BE2C (cell line): ENCODE data around the gene POU2AF1. TPM values are rescaled to one million over a fixed set of nuclear protein-coding genes. Genes with fewer than 3 reads are reported as not detected.

Experiments used
- DNase-seq: peaks from one replicate; pipeline ENCODE4 v3.0.0-alpha.2; 2020
- H3K27me3 ChIP-seq: fragments of 250-450 bp; sonication (Bioruptor Pico); 2 replicates; pipeline ENCODE4 v1.5.1; 2020; ENCODE audit warnings: mild to moderate bottlenecking
- H3K36me3 ChIP-seq: fragments of 250-450 bp; sonication (Bioruptor Pico); 2 replicates; pipeline ENCODE4 v1.5.1; 2020; ENCODE audit warnings: mild to moderate bottlenecking
- H3K4me1 ChIP-seq: fragments of 250-450 bp; sonication (Bioruptor Pico); 2 replicates; pipeline ENCODE4 v1.5.1; 2020
- H3K4me3 ChIP-seq: 2 replicates; pipeline ENCODE4 v1.5.1; 2011; ENCODE audit warnings: low read depth, low read length
- H3K9me3 ChIP-seq: fragments of 250-450 bp; sonication (Bioruptor Pico); 2 replicates; pipeline ENCODE4 v1.5.1; 2020
- CTCF ChIP-seq: IDR thresholded peaks from 2 replicates; pipeline ENCODE4 v1.5.1; 2012; ENCODE audit warnings: mild to moderate bottlenecking, low read depth, low read length
- polyA plus RNA-seq: library from polyadenylated mRNA; unstranded; fragments of >200 nt; gene quantifications from one replicate; pipeline ENCODE4 v1.2.1, GENCODE V29; 2012; ENCODE audit warnings: low read depth, missing spikeins; ENCODE audit not compliant: insufficient read length, insufficient read depth

Gene POU2AF1
- polyA plus RNA-seq = not detected

GRCh38 chr11:111378861-111379601 lies at the start of gene POU2AF1:
POU2AF1 (minus strand) TSS chr11:111379275; CDS start chr11:111379177, 98 bp downstream.
- TF ChIP-seq CTCF = no peak
- H3K36me3 ChIP-seq = no peaks in the 10 kb centered on the region
- no peak for DNase-seq
- H3K4me1 ChIP-seq = no peaks in the 10 kb centered on the region
- no peaks in the 10 kb centered on the region for H3K9me3 ChIP-seq
- H3K4me3 ChIP-seq = no peak within 1 kb of the TSS
- H3K27me3 ChIP-seq = peaks cover 12% of the 10 kb centered on the region; the same call in 1 of the 2 replicates

GRCh38 chr11:111428113-111428876 lies 49.2 kb upstream of the POU2AF1 start:
- DNase-seq = no peak
- TF ChIP-seq CTCF = no peak
- Histone ChIP-seq H3K9me3 (no peaks in the 10 kb centered on the region), H3K4me3 (no peak overlapping the region), H3K4me1 (no peaks in the 10 kb centered on the region), H3K27me3 (peaks cover 66% of the 10 kb centered on the region), H3K36me3 (no peaks in the 10 kb centered on the region)

- peaks cover 69% of the 10 kb centered on the region for H3K27me3 ChIP-seq
- no peaks in the 10 kb centered on the region for H3K4me1 ChIP-seq
- peak; percentile 50 for DNase-seq
- no peak overlapping the region for H3K4me3 ChIP-seq
- no peaks in the 10 kb centered on the region for H3K36me3 ChIP-seq
- no peaks in the 10 kb centered on the region for H3K9me3 ChIP-seq
- no peak for TF ChIP-seq CTCF
These were observed 48.4 kb upstream of the POU2AF1 start for GRCh38 chr11:111427471-111427912.

- Histone ChIP-seq H3K9me3 (no peaks in the 10 kb centered on the region), H3K4me3 (no peak overlapping the region), H3K27me3 (peaks cover 69% of the 10 kb centered on the region), H3K4me1 (no peaks in the 10 kb centered on the region), H3K36me3 (no peaks in the 10 kb centered on the region)
- no peak for DNase-seq
- TF ChIP-seq CTCF = no peak
These were observed 47.5 kb upstream of the POU2AF1 start for GRCh38 chr11:111426617-111427016.

GRCh38 chr11:111423250-111423615 lies 44.2 kb upstream of the POU2AF1 start:
- no peaks in the 10 kb centered on the region for H3K4me1 ChIP-seq
- H3K9me3 ChIP-seq = no peaks in the 10 kb centered on the region
- no peak overlapping the region for H3K4me3 ChIP-seq

More at GRCh38 chr11:111423250-111423615, 44.2 kb upstream of the POU2AF1 start:
- TF ChIP-seq CTCF = no peak
- H3K27me3 ChIP-seq = peaks cover 45% of the 10 kb centered on the region
- no peaks in the 10 kb centered on the region for H3K36me3 ChIP-seq
- no peak for DNase-seq
